Measurements from ENCODE around the gene ANKRD33.

DNA sequence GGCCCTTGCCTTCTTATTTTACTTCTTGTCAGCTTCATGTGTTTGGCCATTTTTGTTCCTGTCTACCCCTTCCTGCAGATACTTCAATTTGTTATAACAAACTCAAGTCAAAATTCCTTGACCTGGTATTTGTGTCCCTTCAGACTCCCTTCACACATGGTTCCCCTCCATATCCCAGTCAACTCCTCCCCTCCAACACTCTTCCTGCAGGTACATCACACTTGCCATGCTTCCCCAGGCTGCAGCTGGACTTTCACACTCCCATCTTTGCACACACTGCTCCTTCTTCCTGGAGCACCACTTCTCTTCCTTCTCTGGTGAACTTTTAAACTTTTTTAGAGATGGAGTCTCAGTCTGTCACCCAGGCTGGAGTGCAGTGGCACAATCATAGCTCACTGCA lies 20.5 kb upstream of the ANKRD33 start:
- TF ChIP-seq, protein P1, sequence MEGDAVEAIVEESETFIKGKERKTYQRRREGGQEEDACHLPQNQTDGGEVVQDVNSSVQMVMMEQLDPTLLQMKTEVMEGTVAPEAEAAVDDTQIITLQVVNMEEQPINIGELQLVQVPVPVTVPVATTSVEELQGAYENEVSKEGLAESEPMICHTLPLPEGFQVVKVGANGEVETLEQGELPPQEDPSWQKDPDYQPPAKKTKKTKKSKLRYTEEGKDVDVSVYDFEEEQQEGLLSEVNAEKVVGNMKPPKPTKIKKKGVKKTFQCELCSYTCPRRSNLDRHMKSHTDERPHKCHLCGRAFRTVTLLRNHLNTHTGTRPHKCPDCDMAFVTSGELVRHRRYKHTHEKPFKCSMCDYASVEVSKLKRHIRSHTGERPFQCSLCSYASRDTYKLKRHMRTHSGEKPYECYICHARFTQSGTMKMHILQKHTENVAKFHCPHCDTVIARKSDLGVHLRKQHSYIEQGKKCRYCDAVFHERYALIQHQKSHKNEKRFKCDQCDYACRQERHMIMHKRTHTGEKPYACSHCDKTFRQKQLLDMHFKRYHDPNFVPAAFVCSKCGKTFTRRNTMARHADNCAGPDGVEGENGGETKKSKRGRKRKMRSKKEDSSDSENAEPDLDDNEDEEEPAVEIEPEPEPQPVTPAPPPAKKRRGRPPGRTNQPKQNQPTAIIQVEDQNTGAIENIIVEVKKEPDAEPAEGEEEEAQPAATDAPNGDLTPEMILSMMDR (IDR thresholded peaks at IDR 0.05; ENCODE audit: low read length) = no peak
- TF ChIP-seq EZH2 (optimal IDR thresholded peaks at IDR 0.05; ENCODE audit: low read depth, low read length) = no peak
